ENCODE results near the gene NR1D1.
A peak's percentile ranks its signal among the peaks of the same experiment; 100 is the strongest.

NR1D1 gene

DNA sequence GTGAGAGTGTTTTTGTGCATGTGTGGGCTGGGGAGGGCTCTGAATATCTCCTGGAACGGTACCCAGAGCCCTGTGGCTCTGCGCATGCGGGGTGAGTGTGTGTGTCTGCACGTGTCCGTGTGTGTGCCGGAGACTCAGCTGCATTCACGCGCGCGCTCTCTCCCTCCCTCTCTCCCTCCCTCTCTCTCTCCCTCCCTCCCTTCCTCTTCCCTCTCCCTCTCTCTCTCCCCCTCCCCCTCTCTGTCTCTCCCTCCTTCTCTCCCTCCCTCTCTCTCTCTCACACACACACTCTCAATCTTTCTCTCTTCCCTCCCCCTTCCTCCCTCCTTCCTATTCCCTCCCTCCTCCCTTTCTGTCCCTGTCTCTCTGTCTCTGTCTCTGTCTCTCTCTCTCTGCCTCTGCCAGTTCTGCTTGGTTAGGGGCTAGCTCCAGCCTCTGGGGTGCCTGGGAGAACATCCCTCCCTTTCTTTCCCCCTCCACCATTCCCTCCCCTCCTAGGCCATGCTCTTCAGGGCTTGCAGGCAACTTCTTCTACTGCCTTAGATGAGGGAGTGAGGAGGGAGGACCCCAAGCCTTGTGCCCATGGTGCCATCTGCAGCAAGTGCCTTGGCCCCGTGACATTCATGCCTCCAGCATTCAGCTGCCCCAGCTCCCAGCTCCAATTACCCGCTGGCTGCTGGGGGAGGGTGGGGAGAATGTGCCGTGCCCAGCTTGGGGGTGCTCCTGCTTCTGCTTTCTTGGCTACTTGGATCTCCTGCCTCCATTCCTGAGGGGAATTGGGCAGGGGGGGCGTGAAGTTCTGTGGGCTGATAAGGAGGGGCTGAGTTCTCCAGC is 31.3 kb downstream of the NR1D1 start:
- 25% methylated on average over 13 of the region's 14 CpGs for WGBS
- peak overlapping the region; percentile 33 for H3K4me2 ChIP-seq (ENCODE audit: low read length, poor library complexity, severe bottlenecking)
- peak overlapping the region in 1 of 2 experiments; percentile 65 for H3K4ac ChIP-seq (ENCODE audit: low read depth in 1 of 2, low read length in 2 of 2)
- H2BK5ac ChIP-seq (ENCODE audit: low read depth, low read length, poor library complexity, severe bottlenecking), result no peak overlapping the region
- peaks cover 73% of the 10 kb centered on the region for H3K4me1 ChIP-seq (ENCODE audit: control insufficient read depth, insufficient read depth, low read depth, low read length)
- DNase-seq, result peak; percentile 85
- no peak overlapping the region for H2AFZ ChIP-seq (ENCODE audit: low read depth, low read length)
- peak overlapping the region in 1 of 2 experiments; percentile 81 for H3K23ac ChIP-seq (ENCODE audit: low read length in 2 of 2)
- H3K27ac ChIP-seq (ENCODE audit: low read length, poor library complexity, severe bottlenecking), result no peak overlapping the region
- peak overlapping the region; percentile 45 for H4K91ac ChIP-seq (ENCODE audit: low read length)
- H3K14ac ChIP-seq (ENCODE audit: low read length in 2 of 2), result peak overlapping the region in 1 of 2 experiments; percentile 97
- H2BK12ac ChIP-seq (ENCODE audit: low read length in 2 of 2), result peak overlapping the region; percentile 62 to 81
- peaks cover 0 to 1% of the 10 kb centered on the region in 2 experiments for H3K36me3 ChIP-seq (ENCODE audit: control insufficient read depth in 1 of 2, insufficient read depth in 2 of 2, low read depth in 1 of 2, low read length in 2 of 2)
- H3K27me3 ChIP-seq (ENCODE audit: control insufficient read depth in 1 of 2, insufficient read depth in 1 of 2, low read length in 2 of 2), result no peaks in the 10 kb centered on the region
- H2BK120ac ChIP-seq (ENCODE audit: low read depth, low read length), result peak overlapping the region; percentile 24
- peak overlapping the region; percentile 56 for H2AK5ac ChIP-seq (ENCODE audit: low read length, severe bottlenecking)
- peak overlapping the region; percentile 97 for H2BK15ac ChIP-seq (ENCODE audit: low read depth, poor library complexity, severe bottlenecking)
- peak overlapping the region; percentile 81 to 90 for H3K18ac ChIP-seq (ENCODE audit: low read depth in 1 of 2, low read length in 2 of 2)
- H3K4me3 ChIP-seq (ENCODE audit: insufficient read depth in 1 of 2, low read depth in 1 of 2, low read length in 2 of 2), result peak overlapping the region in 1 of 2 experiments; percentile 65
- H3K9ac ChIP-seq (ENCODE audit: low read length), result peak overlapping the region; percentile 80
- no peaks in the 10 kb centered on the region for H3K9me3 ChIP-seq (ENCODE audit: control insufficient read depth, low read length)
- peak overlapping the region; percentile 83 for H4K8ac ChIP-seq (ENCODE audit: low read length)
- H3K79me1 ChIP-seq (replicated peaks; ENCODE audit: low read length, poor library complexity, severe bottlenecking), result peaks cover 33% of the 10 kb centered on the region

DNA sequence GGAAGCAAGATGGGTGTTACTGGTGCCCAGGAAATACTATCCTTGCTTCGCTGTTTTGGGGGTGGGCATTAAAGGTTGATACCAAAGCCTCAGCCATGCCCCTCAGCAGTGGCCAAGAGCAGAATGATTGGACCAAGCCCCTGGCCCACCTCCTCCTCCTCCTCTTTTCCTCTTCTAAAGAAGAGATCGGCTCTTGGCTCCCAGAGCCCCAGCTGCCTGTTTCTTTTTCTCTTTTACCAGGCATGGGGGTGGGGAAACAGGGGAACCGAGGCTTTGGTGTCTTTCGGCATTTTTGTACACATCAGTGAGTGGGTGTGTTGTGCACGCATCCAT is 31.8 kb downstream of the NR1D1 start:
- H2BK120ac ChIP-seq (ENCODE audit: low read depth, low read length), result peak overlapping the region; percentile 52
- no peak overlapping the region for H3K27ac ChIP-seq (ENCODE audit: low read length, poor library complexity, severe bottlenecking)
- 8% methylated on average over 2 of the region's 5 CpGs for WGBS
- peak overlapping the region; percentile 50 for H2AK5ac ChIP-seq (ENCODE audit: low read length, severe bottlenecking)
- H2BK12ac ChIP-seq (ENCODE audit: low read length in 2 of 2), result peak overlapping the region; percentile 61 to 62
- no peak overlapping the region for H3K23ac ChIP-seq (ENCODE audit: low read length in 2 of 2)
- H3K79me1 ChIP-seq (replicated peaks; ENCODE audit: low read length, poor library complexity, severe bottlenecking), result peaks cover 33% of the 10 kb centered on the region
- H3K4ac ChIP-seq (ENCODE audit: low read depth in 1 of 2, low read length in 2 of 2), result peak overlapping the region; percentile 57 to 79
- no peaks in the 10 kb centered on the region for H3K27me3 ChIP-seq (ENCODE audit: control insufficient read depth in 1 of 2, insufficient read depth in 1 of 2, low read length in 2 of 2)
- no peaks in the 10 kb centered on the region for H3K9me3 ChIP-seq (ENCODE audit: control insufficient read depth, low read length)
- peak overlapping the region; percentile 33 for H3K4me2 ChIP-seq (ENCODE audit: low read length, poor library complexity, severe bottlenecking)
- DNase-seq, result no peak
- H3K4me3 ChIP-seq (ENCODE audit: insufficient read depth in 1 of 2, low read depth in 1 of 2, low read length in 2 of 2), result peak overlapping the region in 1 of 2 experiments; percentile 65
- no peak overlapping the region for H2AFZ ChIP-seq (ENCODE audit: low read depth, low read length)
- H2BK5ac ChIP-seq (ENCODE audit: low read depth, low read length, poor library complexity, severe bottlenecking), result no peak overlapping the region
- H3K36me3 ChIP-seq (ENCODE audit: control insufficient read depth in 1 of 2, insufficient read depth in 2 of 2, low read depth in 1 of 2, low read length in 2 of 2), result no peaks in the 10 kb centered on the region
- peaks cover 79% of the 10 kb centered on the region for H3K4me1 ChIP-seq (ENCODE audit: control insufficient read depth, insufficient read depth, low read depth, low read length)
- peak overlapping the region; percentile 80 for H4K91ac ChIP-seq (ENCODE audit: low read length)
- H3K9ac ChIP-seq (ENCODE audit: low read length), result peak overlapping the region; percentile 80
- H3K18ac ChIP-seq (ENCODE audit: low read depth in 1 of 2, low read length in 2 of 2), result peak overlapping the region; percentile 44 to 64
- H4K8ac ChIP-seq (ENCODE audit: low read length), result peak overlapping the region; percentile 83
- peak overlapping the region in 1 of 2 experiments; percentile 55 for H3K14ac ChIP-seq (ENCODE audit: low read length in 2 of 2)
- H2BK15ac ChIP-seq (ENCODE audit: low read depth, poor library complexity, severe bottlenecking), result peak overlapping the region; percentile 45

DNA sequence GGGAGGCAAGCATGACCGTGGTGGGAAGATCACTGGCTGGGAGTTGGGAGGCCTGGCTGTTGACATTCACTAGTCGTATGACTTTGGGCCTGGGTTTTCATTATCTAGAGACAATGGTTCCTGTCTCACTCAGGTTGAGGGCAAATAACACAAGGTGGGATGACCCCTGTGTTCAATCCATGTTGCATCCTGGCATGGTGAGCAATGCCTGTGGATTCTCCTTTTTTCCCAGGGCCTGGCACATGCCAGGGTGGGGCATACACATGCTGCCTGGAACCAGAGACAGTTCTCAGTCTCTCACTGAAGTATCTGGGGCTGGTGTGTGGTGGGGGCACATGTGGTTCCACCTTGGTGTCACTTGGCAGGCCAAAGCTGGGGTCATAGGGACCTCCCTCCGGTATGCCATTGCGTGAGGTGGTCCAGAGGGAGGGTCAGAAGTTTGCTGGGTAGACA is 32.2 kb downstream of the NR1D1 start:
- no peaks in the 10 kb centered on the region for H3K9me3 ChIP-seq (ENCODE audit: control insufficient read depth, low read length)
- peak overlapping the region; percentile 50 for H2AK5ac ChIP-seq (ENCODE audit: low read length, severe bottlenecking)
- no peak overlapping the region for H2BK5ac ChIP-seq (ENCODE audit: low read depth, low read length, poor library complexity, severe bottlenecking)
- DNase-seq, result no peak
- peaks cover 33% of the 10 kb centered on the region for H3K79me1 ChIP-seq (replicated peaks; ENCODE audit: low read length, poor library complexity, severe bottlenecking)
- H2BK120ac ChIP-seq (ENCODE audit: low read depth, low read length), result peak overlapping the region; percentile 52
- H4K8ac ChIP-seq (ENCODE audit: low read length), result peak overlapping the region; percentile 74
- peak overlapping the region; percentile 44 to 64 for H3K18ac ChIP-seq (ENCODE audit: low read depth in 1 of 2, low read length in 2 of 2)
- peak overlapping the region; percentile 80 for H4K91ac ChIP-seq (ENCODE audit: low read length)
- H2BK12ac ChIP-seq (ENCODE audit: low read length in 2 of 2), result peak overlapping the region; percentile 61 to 62
- peak overlapping the region; percentile 80 for H3K9ac ChIP-seq (ENCODE audit: low read length)
- 89% methylated on average over 4 of the region's 4 CpGs for WGBS
- peaks cover 77% of the 10 kb centered on the region for H3K4me1 ChIP-seq (ENCODE audit: control insufficient read depth, insufficient read depth, low read depth, low read length)
- H3K27ac ChIP-seq (ENCODE audit: low read length, poor library complexity, severe bottlenecking), result no peak overlapping the region
- peak overlapping the region; percentile 57 to 79 for H3K4ac ChIP-seq (ENCODE audit: low read depth in 1 of 2, low read length in 2 of 2)
- peak overlapping the region in 1 of 2 experiments; percentile 55 for H3K14ac ChIP-seq (ENCODE audit: low read length in 2 of 2)
- no peak overlapping the region for H3K23ac ChIP-seq (ENCODE audit: low read length in 2 of 2)
- H2AFZ ChIP-seq (ENCODE audit: low read depth, low read length), result no peak overlapping the region
- peak overlapping the region in 1 of 2 experiments; percentile 65 for H3K4me3 ChIP-seq (ENCODE audit: insufficient read depth in 1 of 2, low read depth in 1 of 2, low read length in 2 of 2)
- H3K4me2 ChIP-seq (ENCODE audit: low read length, poor library complexity, severe bottlenecking), result no peak overlapping the region
- peak overlapping the region; percentile 8 for H2BK15ac ChIP-seq (ENCODE audit: low read depth, poor library complexity, severe bottlenecking)
- H3K27me3 ChIP-seq (ENCODE audit: control insufficient read depth in 1 of 2, insufficient read depth in 1 of 2, low read length in 2 of 2), result no peaks in the 10 kb centered on the region
- no peaks in the 10 kb centered on the region for H3K36me3 ChIP-seq (ENCODE audit: control insufficient read depth in 1 of 2, insufficient read depth in 2 of 2, low read depth in 1 of 2, low read length in 2 of 2)

DNA sequence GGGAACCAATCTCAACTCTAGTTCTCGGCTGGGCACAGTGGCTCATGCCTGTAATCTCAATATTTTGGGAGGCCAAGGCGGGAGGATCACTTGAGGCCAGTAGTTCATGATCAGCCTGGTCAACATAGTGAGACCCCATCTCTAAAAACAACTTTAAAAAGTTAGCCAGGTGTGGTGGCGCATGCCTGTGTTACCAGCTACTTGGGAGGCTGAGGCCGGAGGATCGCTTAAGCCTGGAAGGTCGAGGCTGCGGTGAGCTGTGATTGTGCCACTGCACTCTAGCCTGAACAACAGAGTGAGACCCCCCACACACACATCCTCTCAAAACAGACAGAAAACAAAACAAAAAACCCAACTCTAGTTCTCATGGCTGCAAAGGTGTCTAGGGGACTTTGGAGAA is 32.7 kb downstream of the NR1D1 start:
- Histone ChIP-seq H3K23ac (ENCODE audit: low read length in 2 of 2) (no peak overlapping the region), H3K27ac (ENCODE audit: low read length, poor library complexity, severe bottlenecking) (no peak overlapping the region), H2BK120ac (ENCODE audit: low read depth, low read length) (no peak overlapping the region), H3K18ac (ENCODE audit: low read depth in 1 of 2, low read length in 2 of 2) (no peak overlapping the region), H2BK15ac (ENCODE audit: low read depth, poor library complexity, severe bottlenecking) (peak overlapping the region; percentile 8), H3K4me2 (ENCODE audit: low read length, poor library complexity, severe bottlenecking) (no peak overlapping the region), H4K8ac (ENCODE audit: low read length) (no peak overlapping the region), H4K91ac (ENCODE audit: low read length) (no peak overlapping the region), H3K9me3 (ENCODE audit: control insufficient read depth, low read length) (no peaks in the 10 kb centered on the region), H3K4me1 (ENCODE audit: control insufficient read depth, insufficient read depth, low read depth, low read length) (peaks cover 73% of the 10 kb centered on the region), H2AFZ (ENCODE audit: low read depth, low read length) (no peak overlapping the region), H3K36me3 (ENCODE audit: control insufficient read depth in 1 of 2, insufficient read depth in 2 of 2, low read depth in 1 of 2, low read length in 2 of 2) (no peaks in the 10 kb centered on the region), H2BK5ac (ENCODE audit: low read depth, low read length, poor library complexity, severe bottlenecking) (no peak overlapping the region), H3K14ac (ENCODE audit: low read length in 2 of 2) (no peak overlapping the region), H3K4me3 (ENCODE audit: insufficient read depth in 1 of 2, low read depth in 1 of 2, low read length in 2 of 2) (no peak overlapping the region), H3K9ac (ENCODE audit: low read length) (peak overlapping the region; percentile 80), H3K4ac (ENCODE audit: low read depth in 1 of 2, low read length in 2 of 2) (no peak overlapping the region), H3K79me1 (replicated peaks; ENCODE audit: low read length, poor library complexity, severe bottlenecking) (peaks cover 32% of the 10 kb centered on the region), H2BK12ac (ENCODE audit: low read length in 2 of 2) (peak overlapping the region; percentile 42 to 61), H2AK5ac (ENCODE audit: low read length, severe bottlenecking) (no peak overlapping the region), H3K27me3 (ENCODE audit: control insufficient read depth in 1 of 2, insufficient read depth in 1 of 2, low read length in 2 of 2) (no peaks in the 10 kb centered on the region)
- over 99% methylated on average over 5 of the region's 7 CpGs for WGBS
- no peak for DNase-seq

Data from mesenchymal stem cell (in vitro differentiated cells and primary cell).